BLaER1 treated with 17β-estradiol and CSF1 and Interleukin-3, amounts not matched to agents 10 nM and 100 nM (cell line): ENCODE results near the gene STRIP1.

Experiments used
- H3K27ac ChIP-seq, 11 experiments: shearing (Covaris generic); formaldehyde crosslinking; 2 replicates each; pipeline ENCODE4 v1.8.1; 2022
- H3K27me3 ChIP-seq, 11 experiments: shearing (Covaris generic); formaldehyde crosslinking; 2 replicates each; pipeline ENCODE4 v1.8.1; 2022
- H3K36me3 ChIP-seq, 11 experiments: shearing (Covaris generic); formaldehyde crosslinking; 2 replicates each; pipeline ENCODE4 v1.8.1; 2022
- H3K4me1 ChIP-seq, 10 experiments: shearing (Covaris generic); formaldehyde crosslinking; 2 replicates each; pipeline ENCODE4 v1.8.1; 2022
- H3K4me2 ChIP-seq, 11 experiments: shearing (Covaris generic); formaldehyde crosslinking; 2 replicates each; pipeline ENCODE4 v1.8.1; 2022
- H3K4me3 ChIP-seq, 10 experiments: shearing (Covaris generic); formaldehyde crosslinking; 2 replicates each; pipeline ENCODE4 v1.8.1; 2022
- H3K9ac ChIP-seq, 11 experiments: shearing (Covaris generic); formaldehyde crosslinking; 2 replicates each; pipeline ENCODE4 v1.8.1; 2022
- H3K9me3 ChIP-seq, 11 experiments: shearing (Covaris generic); formaldehyde crosslinking; replicated peaks in 1 of 11; 2 replicates each; pipeline ENCODE4 v1.8.1; 2022
- H4K20me1 ChIP-seq, 11 experiments: shearing (Covaris generic); formaldehyde crosslinking; 2 replicates each; pipeline ENCODE4 v1.8.1; 2022
- Cebpa-rat ChIP-seq, 11 experiments: shearing (Covaris generic); IDR thresholded peaks; 2 replicates each; pipeline ENCODE4 v1.8.1; 2022

Gene STRIP1, protein sequence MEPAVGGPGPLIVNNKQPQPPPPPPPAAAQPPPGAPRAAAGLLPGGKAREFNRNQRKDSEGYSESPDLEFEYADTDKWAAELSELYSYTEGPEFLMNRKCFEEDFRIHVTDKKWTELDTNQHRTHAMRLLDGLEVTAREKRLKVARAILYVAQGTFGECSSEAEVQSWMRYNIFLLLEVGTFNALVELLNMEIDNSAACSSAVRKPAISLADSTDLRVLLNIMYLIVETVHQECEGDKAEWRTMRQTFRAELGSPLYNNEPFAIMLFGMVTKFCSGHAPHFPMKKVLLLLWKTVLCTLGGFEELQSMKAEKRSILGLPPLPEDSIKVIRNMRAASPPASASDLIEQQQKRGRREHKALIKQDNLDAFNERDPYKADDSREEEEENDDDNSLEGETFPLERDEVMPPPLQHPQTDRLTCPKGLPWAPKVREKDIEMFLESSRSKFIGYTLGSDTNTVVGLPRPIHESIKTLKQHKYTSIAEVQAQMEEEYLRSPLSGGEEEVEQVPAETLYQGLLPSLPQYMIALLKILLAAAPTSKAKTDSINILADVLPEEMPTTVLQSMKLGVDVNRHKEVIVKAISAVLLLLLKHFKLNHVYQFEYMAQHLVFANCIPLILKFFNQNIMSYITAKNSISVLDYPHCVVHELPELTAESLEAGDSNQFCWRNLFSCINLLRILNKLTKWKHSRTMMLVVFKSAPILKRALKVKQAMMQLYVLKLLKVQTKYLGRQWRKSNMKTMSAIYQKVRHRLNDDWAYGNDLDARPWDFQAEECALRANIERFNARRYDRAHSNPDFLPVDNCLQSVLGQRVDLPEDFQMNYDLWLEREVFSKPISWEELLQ

DNA sequence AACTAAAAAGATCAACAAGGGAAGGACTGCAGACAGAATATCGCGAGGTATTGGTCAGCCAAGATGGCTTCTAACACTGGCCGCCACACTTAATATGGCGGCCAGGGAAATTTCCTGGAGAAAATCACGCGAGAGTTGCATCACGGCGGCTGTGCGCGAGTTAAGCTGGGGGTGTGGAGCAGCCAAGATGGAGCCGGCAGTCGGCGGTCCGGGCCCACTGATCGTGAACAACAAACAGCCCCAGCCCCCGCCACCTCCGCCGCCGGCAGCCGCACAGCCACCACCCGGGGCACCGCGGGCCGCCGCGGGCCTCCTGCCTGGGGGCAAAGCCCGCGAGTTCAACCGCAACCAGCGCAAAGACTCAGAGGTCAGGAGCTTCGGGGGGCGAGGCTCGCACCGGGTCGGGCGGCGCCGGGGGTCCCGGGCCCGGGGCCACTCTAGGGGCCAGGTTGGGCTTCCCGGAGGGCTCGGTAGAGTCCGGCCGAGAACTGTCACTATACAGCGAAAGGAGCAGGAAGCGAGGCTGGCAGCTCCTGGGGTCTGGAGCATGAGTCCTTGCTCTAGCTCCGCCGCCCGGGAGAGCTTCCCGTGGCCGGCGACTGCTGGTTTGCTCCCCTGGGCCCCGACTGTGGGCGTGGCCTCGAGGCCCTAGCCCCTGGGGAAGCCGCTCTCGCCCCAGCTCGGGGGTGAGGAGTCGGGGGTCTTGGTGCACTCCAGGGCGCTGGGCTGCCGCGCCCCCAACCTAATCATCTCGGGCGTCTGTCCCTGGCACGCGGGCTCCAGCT, at the start of gene STRIP1:
Gene STRIP1, plus strand, starts transcription at position 174 of the 785 bp plus-strand sequence. Its CDS starts 14 bp downstream, at position 188.
- peak within 1 kb of the TSS; percentile 86 to 98 (median 95) for H3K4me2 ChIP-seq
- H3K4me1 ChIP-seq = peaks cover 29 to 53% (median 41%) of the 10 kb centered on the region in 10 experiments
- H4K20me1 ChIP-seq = peaks cover 0 to 46% (median 32%) of the 10 kb centered on the region in 11 experiments; a peak in 17 of 22 replicates
- TF ChIP-seq Cebpa-rat (IDR thresholded peaks at IDR 0.05) = peak in 5 of 11 experiments; percentile 9 to 37 (median 23); a peak in 3 of 22 replicates
- H3K27me3 ChIP-seq = no peaks in the 10 kb centered on the region
- no peaks in the 10 kb centered on the region for H3K9me3 ChIP-seq
- peaks cover 27 to 39% (median 31%) of the 10 kb centered on the region in 11 experiments for H3K36me3 ChIP-seq
- peak within 1 kb of the TSS; percentile 84 to 98 (median 90) for H3K4me3 ChIP-seq
- H3K9ac ChIP-seq = peak within 1 kb of the TSS; percentile 93 to 98 (median 95)
- peak within 1 kb of the TSS; percentile 84 to 96 (median 92) for H3K27ac ChIP-seq

DNA sequence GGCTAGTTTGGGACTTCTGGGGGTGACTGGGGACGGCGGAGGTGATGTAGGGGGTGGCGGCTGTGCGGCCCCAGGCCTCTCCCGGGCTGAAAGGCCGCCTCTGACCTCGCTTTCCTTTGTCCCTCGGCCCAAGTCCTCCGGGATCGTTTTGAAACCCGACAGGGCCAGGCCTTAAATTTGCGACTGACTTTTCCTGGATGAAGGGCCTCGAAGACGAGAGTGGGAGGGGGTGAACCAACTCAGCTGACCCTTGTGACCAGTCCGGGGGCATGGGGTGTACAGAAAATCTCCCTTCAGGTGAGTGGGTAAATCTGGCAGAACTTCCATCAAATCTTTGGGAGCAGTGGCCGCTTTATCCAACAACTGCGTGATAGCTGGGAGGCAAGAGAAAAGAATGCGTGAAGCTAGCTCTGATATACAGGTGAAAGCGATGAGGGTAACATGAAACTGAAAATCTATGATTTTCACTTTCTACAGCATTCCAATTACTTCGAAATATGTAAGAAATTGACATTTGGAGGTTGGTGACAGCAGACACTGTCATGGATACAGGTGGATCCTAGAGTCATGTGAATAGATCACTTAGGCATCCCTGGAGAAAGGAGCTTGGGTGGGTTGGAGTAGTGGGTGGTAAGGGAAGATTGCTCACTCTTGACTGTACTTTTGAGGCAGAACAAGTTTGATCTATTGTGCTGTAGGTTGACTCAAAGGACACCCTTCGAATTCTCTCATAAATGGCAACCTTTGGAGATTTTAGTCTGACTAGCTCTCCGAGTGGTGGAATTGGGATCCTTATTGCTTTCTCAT, 49.0 kb upstream of the STRIP1 start:
- Histone ChIP-seq H3K27ac (peak overlapping the region; percentile 90 to 99 (median 97)), H3K36me3 (peaks cover 6 to 42% (median 28%) of the 10 kb centered on the region in 11 experiments; a peak in 18 of 22 replicates), H4K20me1 (peaks cover 13 to 55% (median 46%) of the 10 kb centered on the region in 11 experiments; a peak in 16 of 22 replicates), H3K9me3 (peaks cover 0 to 10% (median 5%) of the 10 kb centered on the region in 11 experiments; a peak in 5 of 22 replicates), H3K4me2 (peak overlapping the region; percentile 82 to 98 (median 93)), H3K9ac (peak overlapping the region; percentile 93 to 99 (median 98)), H3K4me3 (peak overlapping the region; percentile 70 to 98 (median 94)), H3K4me1 (peaks cover 53 to 82% (median 68%) of the 10 kb centered on the region in 10 experiments), H3K27me3 (no peaks in the 10 kb centered on the region)
- no peak for TF ChIP-seq Cebpa-rat (IDR thresholded peaks at IDR 0.05)

DNA sequence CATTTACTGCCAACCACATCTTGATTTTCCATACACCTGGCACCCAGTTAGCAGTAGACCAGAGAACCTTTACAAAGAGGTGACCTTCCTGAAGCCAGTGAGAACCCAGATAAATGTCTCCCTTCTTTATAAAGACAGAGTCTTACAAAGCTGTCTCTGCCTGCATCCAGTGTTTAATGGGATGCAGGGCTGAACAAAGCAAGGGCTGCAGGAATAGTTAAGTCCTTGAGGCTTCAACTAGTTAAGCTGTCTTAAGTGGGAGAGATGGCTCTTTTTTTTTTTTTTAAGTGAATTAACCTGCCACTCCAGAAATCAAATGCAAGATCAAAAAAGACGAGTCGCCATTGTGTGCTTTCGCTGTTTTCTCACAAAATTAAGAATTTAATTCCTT, 48.4 kb upstream of the STRIP1 start:
- H3K4me1 ChIP-seq = peaks cover 59 to 85% (median 74%) of the 10 kb centered on the region in 10 experiments
- no peak for TF ChIP-seq Cebpa-rat (IDR thresholded peaks at IDR 0.05)

DNA sequence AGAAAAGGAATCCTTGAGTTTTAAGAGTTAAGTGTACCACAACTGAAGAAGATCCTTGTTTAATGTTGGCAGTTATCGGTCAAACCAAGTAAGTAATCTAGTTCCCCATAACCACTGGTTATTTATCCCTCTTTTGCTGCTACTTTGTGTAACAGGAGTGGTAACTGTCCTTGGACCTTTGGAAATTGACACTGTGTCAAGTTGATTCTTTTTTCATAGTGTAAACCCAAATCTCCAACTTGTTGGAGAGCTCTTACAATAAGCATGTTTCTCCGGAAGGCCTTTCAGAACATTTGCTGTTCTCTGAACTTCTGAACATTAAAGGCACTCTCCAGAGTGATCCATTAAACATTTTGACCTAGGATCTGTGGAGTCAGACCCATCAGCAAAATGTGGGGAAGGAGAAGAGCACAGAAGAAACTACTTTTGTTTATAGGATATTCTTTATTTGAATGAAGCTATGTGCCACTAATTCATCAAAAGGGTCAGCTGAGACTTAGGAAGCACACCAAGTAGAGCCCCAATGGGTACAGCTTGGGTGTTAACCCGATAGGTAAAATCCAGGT, 46.0 kb upstream of the STRIP1 start:
- Histone ChIP-seq H3K36me3 (peaks cover 7 to 70% (median 52%) of the 10 kb centered on the region in 11 experiments; a peak in 18 of 22 replicates), H3K27ac (no peak overlapping the region), H4K20me1 (peaks cover 27 to 83% (median 66%) of the 10 kb centered on the region in 11 experiments; a peak in 17 of 22 replicates), H3K4me1 (peaks cover 60 to 81% (median 71%) of the 10 kb centered on the region in 10 experiments), H3K9me3 (peaks cover 0 to 10% (median 5%) of the 10 kb centered on the region in 11 experiments; a peak in 5 of 22 replicates), H3K27me3 (no peaks in the 10 kb centered on the region), H3K4me3 (peak overlapping the region in 2 of 10 experiments; percentile 12 to 97; a peak in 1 of 20 replicates), H3K4me2 (peak overlapping the region; percentile 1 to 98 (median 93); a peak in 17 of 22 replicates), H3K9ac (no peak overlapping the region)
- no peak for TF ChIP-seq Cebpa-rat (IDR thresholded peaks at IDR 0.05)

More for the DNA sequence above, 48.4 kb upstream of the STRIP1 start:
- peak overlapping the region in 9 of 11 experiments; percentile 96 to 99 (median 97); a peak in 14 of 22 replicates for H3K27ac ChIP-seq
- peaks cover 0 to 10% (median 5%) of the 10 kb centered on the region in 11 experiments; a peak in 5 of 22 replicates for H3K9me3 ChIP-seq
- H3K4me3 ChIP-seq = peak overlapping the region; percentile 70 to 98 (median 94)
- peak overlapping the region; percentile 82 to 98 (median 93) for H3K4me2 ChIP-seq
- H3K9ac ChIP-seq = peak overlapping the region; percentile 93 to 99 (median 98)
- no peaks in the 10 kb centered on the region for H3K27me3 ChIP-seq
- H3K36me3 ChIP-seq = peaks cover 6 to 48% (median 34%) of the 10 kb centered on the region in 11 experiments; a peak in 18 of 22 replicates
- H4K20me1 ChIP-seq = peaks cover 17 to 61% (median 52%) of the 10 kb centered on the region in 11 experiments; a peak in 16 of 22 replicates

DNA sequence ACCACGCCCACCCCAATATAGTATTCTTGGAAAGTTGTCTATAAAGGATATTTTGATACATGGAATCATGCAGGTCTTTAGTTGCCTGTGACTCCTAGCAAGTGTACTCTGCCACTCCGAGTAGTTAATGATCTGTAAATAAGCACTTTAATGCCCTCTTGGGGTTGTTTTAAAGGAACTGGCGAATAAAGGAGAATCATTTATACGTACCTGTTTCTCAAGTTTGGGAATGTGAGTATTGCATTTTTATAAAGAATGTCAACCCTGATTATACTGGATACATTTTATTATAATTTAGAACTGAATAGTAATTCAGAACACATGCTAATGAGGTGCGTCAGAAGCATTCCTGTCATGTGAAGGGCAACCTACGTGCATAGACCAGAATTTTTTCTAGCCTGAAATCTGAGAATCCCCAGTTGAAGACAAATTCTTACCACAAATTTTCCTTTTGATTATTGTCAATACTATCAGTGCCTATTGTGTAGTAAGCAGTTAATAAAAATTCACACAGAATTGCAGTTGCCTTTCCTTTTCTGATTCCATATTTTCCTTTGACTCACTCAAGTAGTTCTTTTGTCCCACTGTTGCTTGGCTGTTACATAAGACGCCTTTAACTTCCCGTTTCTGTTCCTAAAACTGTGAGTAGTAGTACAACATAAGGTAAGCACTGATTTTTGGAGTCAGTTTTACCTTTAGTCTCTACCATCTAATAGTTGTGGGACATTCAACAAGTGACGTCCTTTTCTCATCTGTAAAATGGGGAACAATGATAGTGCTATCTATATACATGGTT, 44.7 kb upstream of the STRIP1 start:
- H3K9ac ChIP-seq = no peak overlapping the region
- H3K27me3 ChIP-seq = no peaks in the 10 kb centered on the region
- H3K27ac ChIP-seq = peak overlapping the region in 5 of 11 experiments; percentile 1 to 39 (median 27); a peak in 5 of 22 replicates
- H3K36me3 ChIP-seq = peaks cover 15 to 83% (median 64%) of the 10 kb centered on the region in 11 experiments; a peak in 21 of 22 replicates
- H3K4me1 ChIP-seq = peaks cover 51 to 72% (median 63%) of the 10 kb centered on the region in 10 experiments
- H4K20me1 ChIP-seq = peaks cover 37 to 96% (median 78%) of the 10 kb centered on the region in 11 experiments; a peak in 20 of 22 replicates
- H3K4me2 ChIP-seq = peak overlapping the region; percentile 44 to 82 (median 60); a peak in 21 of 22 replicates
- peaks cover 0 to 10% (median 5%) of the 10 kb centered on the region in 11 experiments; a peak in 5 of 22 replicates for H3K9me3 ChIP-seq
- no peak for TF ChIP-seq Cebpa-rat (IDR thresholded peaks at IDR 0.05)
- H3K4me3 ChIP-seq = no peak overlapping the region

DNA sequence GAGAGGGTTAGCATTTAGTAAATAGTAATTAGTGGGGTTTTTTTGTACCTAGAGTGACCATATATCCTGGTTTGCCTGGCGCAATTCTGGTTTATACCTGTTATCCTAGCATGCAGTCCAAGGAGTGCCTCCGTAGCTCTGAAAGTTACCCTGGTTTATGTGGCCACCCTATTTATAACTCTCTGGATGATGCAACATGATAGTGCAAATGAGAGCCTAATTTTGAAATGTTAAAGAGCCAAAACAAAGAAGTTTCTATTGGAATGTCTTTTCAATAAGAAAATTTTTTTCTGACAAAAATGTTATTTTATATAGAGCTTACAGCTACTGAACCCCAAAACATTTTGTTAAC, 44.1 kb upstream of the STRIP1 start:
- H3K4me1 ChIP-seq = peaks cover 51 to 75% (median 63%) of the 10 kb centered on the region in 10 experiments
- peaks cover 0 to 10% (median 5%) of the 10 kb centered on the region in 11 experiments; a peak in 5 of 22 replicates for H3K9me3 ChIP-seq
- TF ChIP-seq Cebpa-rat (IDR thresholded peaks at IDR 0.05) = no peak
- H3K9ac ChIP-seq = no peak overlapping the region
- H3K27me3 ChIP-seq = no peaks in the 10 kb centered on the region
- H4K20me1 ChIP-seq = peaks cover 43 to 100% (median 84%) of the 10 kb centered on the region in 11 experiments; a peak in 20 of 22 replicates
- H3K36me3 ChIP-seq = peaks cover 17 to 89% (median 70%) of the 10 kb centered on the region in 11 experiments; a peak in 21 of 22 replicates
- H3K27ac ChIP-seq = peak overlapping the region in 5 of 11 experiments; percentile 1 to 39 (median 27); a peak in 6 of 22 replicates
- H3K4me3 ChIP-seq = no peak overlapping the region
- peak overlapping the region; percentile 44 to 82 (median 60); a peak in 21 of 22 replicates for H3K4me2 ChIP-seq
